Measurements from ENCODE around the gene TCF4.

Gene TCF4

DNA sequence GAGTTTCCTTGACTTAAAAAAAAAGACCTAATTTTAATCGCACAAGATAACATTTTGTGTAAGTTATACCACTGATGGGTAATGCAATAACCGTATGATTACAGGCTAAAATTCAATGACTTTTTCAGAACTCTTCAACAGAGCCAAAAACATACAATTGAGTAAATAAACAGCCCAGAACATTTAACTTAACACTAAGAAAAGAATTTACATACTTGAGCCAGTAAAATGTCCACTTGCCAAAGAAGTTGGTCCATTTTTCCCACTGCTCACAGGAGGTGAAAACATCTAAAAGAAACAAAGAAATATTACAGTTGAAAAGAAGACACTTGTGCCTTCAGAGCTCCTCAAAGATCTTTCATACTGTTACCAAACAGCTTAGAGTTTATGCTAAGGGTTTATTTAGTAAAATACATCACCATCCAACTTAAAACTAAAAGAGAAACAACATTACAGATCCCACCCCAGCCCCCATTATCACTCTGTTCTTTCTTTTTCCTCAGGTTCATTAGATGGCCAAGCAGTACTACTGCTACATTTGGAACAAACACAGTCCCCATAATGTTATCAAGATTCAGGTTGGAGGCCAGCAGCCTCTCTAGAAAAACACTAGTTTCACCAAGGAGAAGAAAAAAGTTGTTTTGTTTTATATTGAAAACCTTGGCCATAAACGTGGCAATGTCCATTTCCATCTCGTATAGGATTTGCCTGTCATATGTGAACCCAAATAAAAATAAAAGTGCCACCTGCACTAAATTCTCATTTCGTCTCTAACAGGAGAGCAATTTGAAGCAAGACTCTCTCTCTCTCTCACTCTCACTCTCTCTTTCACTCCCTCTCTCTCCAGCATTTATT, 2.7 kb downstream of the TCF4 start:
- FAIRE-seq: no peak

DNA sequence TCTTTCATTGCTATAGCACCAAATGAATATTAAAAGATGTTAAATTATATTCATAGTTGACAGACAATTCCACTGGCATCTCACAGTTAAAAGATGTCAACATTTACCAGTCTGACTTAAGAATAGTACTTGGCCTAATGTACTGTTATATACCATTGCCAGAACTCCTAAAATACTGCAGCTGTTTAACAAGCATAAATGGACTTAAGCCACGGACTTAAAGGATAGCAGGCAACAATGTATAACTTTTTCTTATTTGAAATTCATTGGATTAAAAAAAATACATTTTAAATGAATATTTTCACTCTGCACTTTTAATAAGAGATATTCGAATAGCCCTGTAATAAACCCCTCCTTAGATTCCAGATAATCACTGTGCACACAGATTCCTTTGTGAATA, 3.8 kb downstream of the TCF4 start:
- FAIRE-seq: no peak

DNA sequence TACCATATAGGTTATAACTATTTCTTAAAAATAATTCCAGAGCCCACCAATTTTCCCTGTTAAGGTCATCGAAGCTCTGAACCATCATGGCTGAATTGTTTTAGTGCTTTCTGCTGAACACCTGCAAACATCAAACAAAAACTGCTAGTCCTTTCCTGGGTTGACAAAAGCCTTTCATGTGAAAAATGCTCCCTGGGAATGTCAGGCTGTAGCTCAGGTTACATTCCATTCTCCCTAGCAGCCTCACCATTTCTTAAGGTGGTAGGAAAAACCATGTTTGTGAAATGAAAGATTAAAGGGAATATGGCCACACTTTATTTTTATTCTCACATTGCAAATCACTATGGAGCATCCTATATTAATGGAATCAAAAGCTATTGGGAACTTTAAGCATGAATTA, 5.7 kb downstream of the TCF4 start:
- no peak for FAIRE-seq

DNA sequence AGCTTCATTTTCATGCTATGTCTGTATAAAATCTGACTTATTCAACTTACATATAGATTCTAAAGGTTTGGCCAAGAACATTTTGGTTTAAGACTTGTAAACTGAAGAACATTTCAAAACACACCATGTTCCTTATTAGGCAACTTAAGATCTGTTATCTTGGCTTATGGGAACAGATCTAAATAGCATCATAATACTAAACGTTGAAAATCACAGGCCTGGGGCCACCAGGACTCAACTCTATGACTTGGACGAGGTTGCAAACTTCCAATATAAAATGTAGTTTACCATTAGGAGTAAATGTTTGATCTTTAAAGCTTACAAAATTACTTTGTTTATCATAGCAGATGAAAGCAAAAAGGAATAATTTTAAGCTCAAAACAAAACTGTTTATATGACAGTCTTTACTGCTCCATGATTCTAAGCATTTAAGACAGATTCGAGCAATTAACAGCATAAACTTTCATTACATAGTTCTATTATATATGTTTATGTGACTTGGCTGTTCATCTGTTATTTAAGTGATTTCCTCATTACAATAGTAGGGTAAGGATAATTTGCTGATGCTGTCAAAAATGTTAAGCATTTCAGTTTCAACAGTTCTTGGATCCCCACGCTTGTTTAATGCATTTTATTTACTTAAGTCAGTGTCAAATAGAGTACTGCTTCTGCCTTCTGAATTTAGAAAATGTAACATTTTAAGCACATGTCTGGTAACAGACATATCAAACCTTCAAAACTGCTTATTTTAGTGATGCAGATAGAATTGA, 8.3 kb downstream of the TCF4 start:
- no peak for FAIRE-seq

DNA sequence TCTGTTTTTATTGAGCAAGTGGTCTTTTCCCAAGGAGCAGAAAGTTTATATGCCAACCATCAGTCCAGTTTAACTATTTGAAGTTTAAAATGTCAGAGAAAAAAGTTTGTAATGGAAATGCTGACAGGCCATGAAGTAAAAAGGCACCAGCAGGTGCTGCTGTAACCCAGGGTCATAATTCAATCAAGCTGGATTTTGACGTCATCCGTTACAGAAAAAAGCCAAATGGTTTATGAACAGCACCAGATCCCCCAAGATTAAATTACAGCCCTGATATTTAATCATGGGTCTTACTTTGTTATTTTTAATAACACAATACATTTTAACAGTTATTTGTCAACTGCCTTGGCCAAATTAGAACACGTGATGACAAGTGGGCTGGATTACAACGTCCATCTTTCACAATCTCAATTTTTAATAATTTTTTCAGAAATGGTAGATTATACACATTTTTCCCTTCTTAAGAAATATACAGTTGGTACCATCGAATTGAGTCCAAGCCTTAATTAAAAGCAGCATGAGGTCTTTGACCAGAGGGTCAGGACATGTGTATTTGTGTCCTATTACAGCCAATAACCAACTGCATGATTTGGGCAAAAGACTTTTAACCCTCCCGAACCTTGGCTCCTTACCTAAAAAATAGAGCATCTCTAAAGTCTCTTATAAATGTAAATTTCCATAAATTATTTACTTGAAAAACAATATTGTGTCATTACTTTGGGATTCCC, 10.0 kb downstream of the TCF4 start:
- FAIRE-seq: no peak

DNA sequence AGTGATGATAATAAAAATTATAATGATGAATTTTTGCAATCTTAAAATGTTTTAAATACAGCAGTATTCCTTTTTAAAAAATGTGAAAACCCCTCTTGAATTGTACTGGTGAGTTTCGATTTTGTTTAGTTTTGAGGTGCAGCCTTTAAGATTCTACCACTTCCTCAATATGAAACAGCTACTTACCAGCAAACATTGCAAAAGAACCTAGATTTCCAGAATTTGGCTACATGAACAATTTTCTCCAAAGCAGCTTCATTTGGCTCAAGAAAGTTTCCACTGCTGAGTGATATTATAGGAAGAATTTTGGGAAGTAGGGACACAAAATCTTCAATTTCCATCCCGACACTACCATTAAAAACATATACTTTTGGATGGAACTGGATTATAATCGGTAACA, 12.0 kb downstream of the TCF4 start:
- no peak for FAIRE-seq

DNA sequence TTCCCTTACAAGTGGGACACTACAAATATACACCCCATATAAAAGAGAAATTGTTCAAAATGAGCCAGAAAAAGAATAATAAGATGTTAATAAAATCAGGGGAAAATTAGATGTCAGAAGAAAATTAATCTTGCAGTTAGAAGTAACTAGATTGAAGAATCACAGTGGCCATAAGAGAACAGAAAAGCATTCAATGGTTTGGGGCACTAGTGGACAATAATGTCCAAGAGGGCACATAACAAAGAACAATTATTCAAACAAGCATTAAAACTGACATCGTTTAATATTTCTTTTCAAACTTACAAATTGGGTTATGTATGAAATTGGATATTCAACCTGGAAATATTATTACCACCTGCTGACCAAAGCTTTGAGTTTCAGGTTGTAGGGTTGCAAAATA, 12.9 kb downstream of the TCF4 start:
- FAIRE-seq: no peak

DNA sequence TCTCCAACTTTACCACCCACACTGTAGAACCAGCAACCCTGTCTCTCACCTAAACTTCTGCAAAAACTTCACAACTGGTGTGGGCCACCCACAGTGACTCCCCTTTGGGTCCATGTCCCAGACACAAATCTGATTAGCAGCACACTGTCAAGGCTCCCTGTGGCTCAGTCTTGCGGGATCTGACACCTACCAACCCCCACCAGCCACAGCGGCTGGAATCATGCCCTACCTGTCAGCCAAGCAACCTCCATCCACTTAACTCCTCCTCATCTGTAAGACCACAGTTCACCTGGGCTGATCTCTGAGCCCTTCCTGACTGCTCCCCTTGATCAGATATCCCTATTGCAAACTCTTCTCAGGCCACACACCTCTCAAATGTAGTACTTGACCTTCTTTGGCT, 14.6 kb downstream of the TCF4 start:
- no peak for FAIRE-seq

DNA sequence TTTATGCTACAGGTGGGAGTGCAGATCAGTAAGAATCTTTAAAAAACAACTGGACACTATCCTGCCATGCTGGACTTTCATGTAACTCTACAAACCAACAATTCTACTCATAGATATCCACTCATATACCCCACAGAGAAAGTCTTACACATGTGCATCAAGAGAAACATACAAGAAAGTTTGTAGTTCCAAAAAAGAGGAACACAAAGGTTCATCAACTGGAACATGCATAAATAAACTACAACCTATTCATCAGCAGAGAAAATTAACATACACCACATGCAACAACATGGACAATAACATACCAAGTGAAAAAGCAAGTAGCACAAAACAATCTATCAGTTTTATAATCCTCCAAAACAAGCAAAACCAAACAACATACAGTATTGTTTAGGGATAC, 17.0 kb downstream of the TCF4 start:
- no peak for FAIRE-seq

DNA sequence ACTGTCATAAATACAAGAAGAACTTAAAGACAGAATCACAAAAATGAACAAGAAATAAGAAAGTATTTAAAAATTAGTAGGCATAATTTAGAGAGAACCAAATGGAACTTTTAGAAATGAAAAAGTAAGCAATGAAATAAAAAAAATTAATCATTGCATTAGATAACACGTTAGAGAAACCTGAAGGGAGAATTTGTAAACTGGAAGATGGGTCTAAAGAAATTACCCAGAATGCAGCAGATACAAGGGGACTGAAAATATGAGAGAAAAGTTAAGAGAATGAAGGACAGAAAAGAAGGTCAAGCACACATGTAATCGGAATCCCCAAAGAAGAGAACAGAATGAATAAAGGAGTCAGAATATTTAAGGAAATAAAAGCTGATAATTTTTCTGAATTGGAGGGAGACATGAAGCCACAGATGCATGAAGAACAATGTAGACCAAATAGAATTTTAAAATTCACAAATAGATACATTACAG, 21.5 kb downstream of the TCF4 start:
- FAIRE-seq: no peak

DNA sequence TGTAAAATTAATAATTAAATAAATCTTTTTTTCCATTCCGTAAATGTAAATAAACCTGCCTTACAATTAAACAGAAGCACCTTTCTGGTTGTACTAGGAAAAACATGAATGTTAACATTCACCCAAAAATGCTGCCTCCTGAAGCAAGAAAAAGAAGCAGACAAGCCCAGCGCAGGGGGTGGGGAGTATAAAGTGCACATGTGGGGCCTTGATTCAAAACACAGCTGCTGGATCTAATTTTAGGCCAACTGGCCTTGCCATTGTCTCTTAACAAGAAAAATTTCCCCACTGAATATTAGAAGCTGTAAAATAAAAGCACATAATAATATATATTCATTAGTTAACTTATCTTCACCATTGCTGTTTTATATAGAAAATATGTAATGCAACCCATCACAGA, 28.3 kb downstream of the TCF4 start:
- no peak for FAIRE-seq

DNA sequence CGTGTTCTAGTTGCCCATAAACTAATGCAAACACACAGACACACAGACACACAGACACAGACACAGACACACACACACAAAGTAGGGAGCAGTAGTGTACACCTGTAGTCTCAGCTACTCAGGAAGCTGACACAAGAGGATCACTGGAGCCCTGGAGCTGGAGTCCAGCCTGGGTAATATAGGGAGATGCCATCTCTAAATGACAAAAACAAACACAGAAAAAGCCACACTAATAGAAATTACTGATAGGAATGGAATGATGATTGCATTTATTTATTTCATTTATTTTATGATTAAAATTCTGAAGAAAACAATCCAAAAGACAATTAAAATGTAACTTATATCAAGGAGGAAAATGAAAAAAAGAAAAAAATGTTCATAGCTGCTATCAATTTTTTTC, 30.8 kb downstream of the TCF4 start:
- FAIRE-seq: no peak

DNA sequence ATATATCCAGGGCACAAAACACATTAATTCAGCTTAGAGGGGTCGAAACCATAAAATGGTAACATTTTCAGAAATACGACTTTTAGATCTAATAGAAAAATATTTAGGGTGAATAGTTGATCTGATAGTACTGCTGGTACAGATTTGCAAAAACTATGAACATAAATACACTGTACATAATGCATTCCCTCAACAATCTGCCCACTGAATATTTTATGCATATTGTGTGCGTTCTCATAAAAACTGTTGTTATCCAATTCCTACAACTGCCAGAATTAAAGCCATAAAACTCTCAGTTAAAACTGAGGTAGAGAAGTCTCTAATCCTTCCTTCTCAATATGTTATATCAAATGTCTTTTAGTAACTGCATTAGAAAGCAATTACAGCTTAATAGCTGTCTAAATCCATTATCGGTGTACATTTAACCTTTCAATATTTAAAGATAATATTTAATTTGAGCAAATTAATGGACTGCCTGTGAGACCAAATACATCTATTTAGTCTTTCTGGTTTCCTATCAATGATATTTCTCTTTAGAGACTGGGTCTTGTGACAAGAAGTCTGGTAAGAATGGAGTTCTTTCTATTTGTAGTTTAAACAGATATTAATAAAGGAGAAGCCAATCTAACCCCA, 32.5 kb downstream of the TCF4 start:
- FAIRE-seq: no peak

DNA sequence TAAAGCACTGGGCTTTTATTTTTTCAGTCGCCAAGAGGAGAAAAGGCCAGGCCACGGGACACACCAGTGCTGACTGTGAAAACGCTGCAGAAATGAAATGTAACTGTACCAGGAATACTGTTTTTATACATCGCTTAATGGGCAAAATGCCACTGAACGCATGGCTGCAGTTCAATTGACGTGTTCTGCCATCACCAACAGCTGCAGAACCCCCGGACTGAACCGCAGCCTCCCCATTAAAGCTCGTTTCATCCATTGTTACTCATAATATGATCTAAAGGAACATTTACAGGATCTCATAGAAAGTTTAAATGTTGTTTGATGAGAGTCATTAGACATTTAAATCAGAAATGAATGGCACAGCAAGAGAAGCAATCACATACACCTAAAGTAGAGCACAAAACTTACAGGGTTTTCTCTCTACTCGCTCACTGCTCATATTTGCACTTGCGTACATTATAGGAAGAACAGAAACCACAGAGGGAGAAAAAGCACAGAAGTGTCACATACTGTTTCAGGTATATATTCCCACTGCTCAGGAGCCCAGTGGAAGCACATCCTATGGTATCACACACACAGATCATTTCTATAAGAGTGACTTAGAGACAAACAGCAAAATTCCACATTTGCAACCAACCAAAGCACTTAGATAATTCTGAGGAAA, 35.3 kb downstream of the TCF4 start:
- no peak for FAIRE-seq

DNA sequence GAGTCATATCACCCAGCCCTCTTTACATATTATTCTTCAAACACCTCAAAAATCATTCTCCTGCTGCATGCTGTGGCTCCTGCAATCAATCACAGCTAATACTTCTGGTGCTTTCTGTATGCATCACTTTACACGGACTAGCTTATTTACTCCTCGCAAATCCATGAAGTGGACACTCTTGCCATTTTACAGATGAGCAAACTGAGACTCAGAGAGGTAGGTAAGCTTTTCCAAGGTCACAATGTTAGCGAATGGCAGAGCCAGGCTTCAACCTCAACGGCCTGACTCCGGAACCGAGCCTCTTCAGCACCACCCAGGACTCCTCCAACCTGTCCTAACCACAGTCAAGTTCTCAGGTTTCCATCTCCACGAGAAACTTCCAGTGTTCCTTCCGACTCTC, 36.8 kb downstream of the TCF4 start:
- FAIRE-seq: no peak

DNA sequence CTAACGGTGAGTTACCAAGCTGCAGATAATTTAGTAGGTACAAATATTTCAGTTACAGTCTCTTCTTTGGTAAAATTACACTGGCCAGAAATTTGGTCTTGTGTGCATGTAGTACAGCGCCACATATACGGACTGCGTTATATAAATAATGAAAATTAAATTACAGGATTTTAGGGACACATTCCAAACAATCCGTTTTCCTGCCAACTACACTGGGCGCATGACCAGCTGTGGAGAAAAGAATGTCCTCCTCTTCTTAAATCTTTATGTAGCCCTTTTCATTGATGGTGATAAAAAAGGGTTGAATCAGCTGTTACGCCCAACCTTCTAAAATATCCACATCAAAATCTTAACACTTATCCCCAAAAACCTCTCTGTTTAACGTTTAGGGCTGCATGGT, 37.5 kb downstream of the TCF4 start:
- FAIRE-seq: no peak

DNA sequence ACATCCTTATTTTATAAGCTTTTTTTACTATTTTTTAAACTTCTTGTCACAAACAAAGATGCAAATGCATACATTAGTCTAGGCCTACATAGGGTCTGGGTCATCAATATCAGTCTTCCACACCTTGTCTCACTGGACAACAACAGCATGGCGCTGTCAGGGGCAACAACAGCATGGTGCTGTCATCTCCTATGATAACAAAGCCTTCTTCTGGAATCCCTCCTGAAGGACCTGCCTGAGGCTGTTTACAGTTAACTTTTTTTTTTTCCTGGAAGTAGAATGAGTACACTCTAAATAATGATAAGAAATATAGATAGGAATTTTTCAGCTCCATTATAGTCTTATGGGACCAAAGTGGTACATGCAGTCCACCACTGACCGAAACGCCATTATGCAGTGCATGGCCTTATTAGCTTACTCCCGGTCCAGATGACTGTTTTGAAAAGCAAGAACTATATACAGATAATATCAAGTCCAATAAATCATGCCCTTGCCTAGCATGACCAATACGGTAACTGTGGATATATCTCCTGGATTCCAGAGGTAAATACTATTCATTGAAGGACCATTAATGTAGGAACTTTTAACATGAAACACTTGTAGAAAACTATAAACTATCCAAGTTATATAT, 38.4 kb downstream of the TCF4 start:
- FAIRE-seq: no peak

DNA sequence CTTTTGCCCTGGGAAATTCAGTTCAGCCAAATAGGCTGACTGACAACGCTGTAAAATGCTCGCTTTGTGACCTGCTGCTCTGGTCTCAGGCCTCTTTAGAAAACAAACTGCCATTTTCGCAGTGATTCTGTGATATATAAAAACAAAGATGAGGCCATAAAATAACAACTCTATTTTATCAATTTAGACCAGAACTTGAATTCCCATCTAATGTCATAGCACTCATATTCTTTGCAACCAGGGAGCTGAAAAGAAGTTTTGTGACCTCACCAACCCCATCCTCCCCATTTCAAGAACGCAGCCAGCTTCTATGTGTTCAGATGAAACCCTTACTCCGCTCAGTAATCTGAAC, 40.3 kb downstream of the TCF4 start:
- no peak for FAIRE-seq

DNA sequence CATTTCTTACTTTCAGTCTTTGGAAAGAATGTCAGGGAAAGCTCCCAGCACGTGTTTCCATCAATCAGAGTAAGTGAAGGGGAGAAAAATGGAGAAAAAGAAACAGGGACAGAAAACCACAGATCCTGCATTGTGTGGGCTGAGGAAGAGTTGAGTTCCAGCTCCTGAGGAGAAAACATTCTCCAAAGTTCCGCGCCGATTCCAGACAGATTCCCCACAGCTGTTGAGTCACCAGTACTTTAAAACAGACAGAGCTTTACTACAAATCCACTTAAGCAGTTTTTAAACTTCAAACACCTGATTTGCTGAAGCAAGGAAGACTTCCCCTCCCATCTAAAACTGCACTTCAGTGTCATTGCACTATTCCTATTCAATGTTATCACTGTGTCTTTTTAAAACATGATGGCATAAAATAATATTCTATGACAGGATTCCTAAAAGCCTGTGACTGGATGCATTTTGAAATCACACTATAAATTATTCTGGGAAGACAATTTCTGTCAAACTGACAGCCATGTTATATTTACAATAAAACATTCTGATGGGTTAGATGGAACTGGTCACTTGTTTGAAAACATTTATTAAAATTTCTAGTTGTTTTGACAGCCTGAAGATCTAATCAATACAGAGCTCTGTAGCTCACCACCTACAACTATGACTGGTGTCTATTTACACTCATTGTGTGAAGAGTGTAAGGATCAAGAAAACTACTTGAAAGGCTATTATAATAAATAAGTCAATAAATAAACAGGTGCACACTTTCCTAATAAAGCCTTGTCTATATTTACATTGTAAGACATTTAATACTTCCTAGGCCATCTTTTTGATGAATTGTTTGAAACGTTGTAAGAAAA, 40.9 kb downstream of the TCF4 start:
- no peak for FAIRE-seq

DNA sequence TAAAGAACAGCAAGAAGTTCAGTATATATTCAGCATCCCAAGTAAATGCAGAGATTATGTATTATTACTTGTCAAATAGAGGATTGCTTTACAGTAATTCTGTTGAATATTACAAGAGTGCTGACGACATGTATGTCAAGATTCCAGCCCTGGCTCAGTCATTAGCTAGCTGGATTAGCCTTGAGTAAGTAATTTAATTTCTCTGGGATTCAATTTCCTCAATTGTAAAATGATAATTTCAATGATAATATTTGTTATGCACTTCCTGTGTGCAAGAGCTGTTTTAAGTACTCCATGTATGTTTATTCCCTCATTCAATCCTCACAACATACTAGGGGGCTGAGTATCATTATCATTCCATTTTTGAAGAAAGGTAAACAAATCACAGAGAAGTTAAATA, 44.0 kb downstream of the TCF4 start:
- FAIRE-seq: no peak

DNA sequence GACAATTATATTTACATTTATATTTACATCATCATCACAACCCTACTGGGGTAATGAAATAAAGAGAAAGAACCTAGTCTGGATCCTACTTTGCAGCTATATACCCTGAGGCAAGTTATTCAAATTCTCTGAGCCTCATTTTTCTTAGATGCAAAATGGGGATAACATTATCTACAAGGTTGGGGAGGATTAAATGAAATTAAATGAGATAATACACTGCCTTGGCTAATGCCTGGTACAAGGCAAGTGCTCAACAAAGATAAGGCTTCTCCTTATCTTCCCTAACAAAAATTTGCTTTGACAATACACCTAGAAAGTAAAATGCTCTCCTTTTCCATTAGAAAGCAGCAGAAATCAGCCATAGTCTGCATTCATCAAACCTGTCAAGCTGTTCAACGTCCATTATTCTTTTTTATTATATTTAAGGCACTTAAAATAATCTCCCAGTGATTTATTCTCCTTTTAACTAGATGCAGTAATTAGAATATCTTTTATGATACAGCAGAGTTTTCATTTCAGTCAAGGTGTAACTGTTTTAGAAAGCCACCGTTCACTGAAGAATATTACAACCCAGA, 44.8 kb downstream of the TCF4 start:
- FAIRE-seq: no peak

Data from TTC549 (cell line).